Measurements from ENCODE around the gene ERC2. TPM values are rescaled to one million over a fixed set of nuclear protein-coding genes. Genes with fewer than 3 reads are reported as not detected.
"Not testable (repeated sequence)": the region's sequence is repeated elsewhere in the genome, so short reads cannot be mapped to it uniquely, and the experiment has no call there.

Gene ERC2
- polyA plus RNA-seq, 3 donors, result not detected

- H3K27ac Mint-ChIP-seq, result no peak overlapping the region
Observed at GRCh38 chr3:55505776-55506175, 962.5 kb downstream of the ERC2 start.

GRCh38 chr3:55505102-55505501, 963.2 kb downstream of the ERC2 start:
- H3K4me3 Mint-ChIP-seq; H3K79me2 ChIP-seq (ENCODE audit: insufficient read depth, low read length); H3K36me3 Mint-ChIP-seq; H3K4me2 ChIP-seq (replicated peaks; ENCODE audit: extremely low read depth, low read length, poor library complexity, severe bottlenecking); H3K27ac Mint-ChIP-seq; H4K20me1 ChIP-seq (ENCODE audit: insufficient read depth, low read length); H3K4me3 ChIP-seq (replicated peaks in 1 of 3; ENCODE audit: low read depth in 2 of 3, low read length in 3 of 3); H2AFZ ChIP-seq (ENCODE audit: insufficient read depth, low read depth, low read length, poor library complexity, severe bottlenecking); H3K9ac ChIP-seq (ENCODE audit: insufficient read depth, low read length, poor library complexity, severe bottlenecking); H3K27me3 ChIP-seq (ENCODE audit: control insufficient read depth in 2 of 2, insufficient read depth in 2 of 2, low read length in 2 of 2); H3K27ac ChIP-seq (ENCODE audit: low read depth in 1 of 2, low read length in 2 of 2); intact Hi-C loops (cut with micrococcal nuclease); H3K4me1 Mint-ChIP-seq; H3K36me3 ChIP-seq (replicated peaks in 1 of 2; ENCODE audit: control insufficient read depth in 1 of 2, insufficient read depth in 2 of 2, low read length in 2 of 2); H3K9me3 Mint-ChIP-seq; H3K4me1 ChIP-seq (ENCODE audit: control insufficient read depth in 1 of 2, insufficient read depth in 2 of 2, low read length in 2 of 2); H3K9me3 ChIP-seq (replicated peaks in 1 of 2; ENCODE audit: control insufficient read depth in 1 of 2, insufficient read depth in 1 of 2, low read length in 2 of 2): not testable (repeated sequence)
- DNase-seq, result peak in 1 of 3 donors; percentile 28
- peaks cover 1 to 14% (median 2%) of the 10 kb centered on the region in 3 donors for H3K27me3 Mint-ChIP-seq (ENCODE audit: low read depth in 3 of 3)
- no CpG with 5 or more reads among the region's 6 CpGs for WGBS (ENCODE audit: insufficient coverage)

More at GRCh38 chr3:55505776-55506175, 962.5 kb downstream of the ERC2 start:
- Histone ChIP-seq H4K20me1 (ENCODE audit: insufficient read depth, low read length) (no peaks in the 10 kb centered on the region), H3K4me2 (replicated peaks; ENCODE audit: extremely low read depth, low read length, poor library complexity, severe bottlenecking) (no peak overlapping the region), H3K27me3 (ENCODE audit: control insufficient read depth in 2 of 2, insufficient read depth in 2 of 2, low read length in 2 of 2) (peaks cover 0 to 3% of the 10 kb centered on the region in 2 donors), H3K4me1 (ENCODE audit: control insufficient read depth in 1 of 2, insufficient read depth in 2 of 2, low read length in 2 of 2) (no peaks in the 10 kb centered on the region), H3K36me3 (replicated peaks in 1 of 2; ENCODE audit: control insufficient read depth in 1 of 2, insufficient read depth in 2 of 2, low read length in 2 of 2) (no peaks in the 10 kb centered on the region), H3K9ac (ENCODE audit: insufficient read depth, low read length, poor library complexity, severe bottlenecking) (no peak overlapping the region), H2AFZ (ENCODE audit: insufficient read depth, low read depth, low read length, poor library complexity, severe bottlenecking) (no peak overlapping the region), H3K9me3 (replicated peaks in 1 of 2; ENCODE audit: control insufficient read depth in 1 of 2, insufficient read depth in 1 of 2, low read length in 2 of 2) (no peaks in the 10 kb centered on the region), H3K79me2 (ENCODE audit: insufficient read depth, low read length) (no peaks in the 10 kb centered on the region), H3K4me3 (replicated peaks in 1 of 3; ENCODE audit: low read depth in 2 of 3, low read length in 3 of 3) (no peak overlapping the region), H3K27ac (ENCODE audit: low read depth in 1 of 2, low read length in 2 of 2) (no peak overlapping the region)
- Mint-ChIP-seq H3K4me1 (no peaks in the 10 kb centered on the region), H3K4me3 (no peak overlapping the region), H3K9me3 (no peaks in the 10 kb centered on the region), H3K27me3 (ENCODE audit: low read depth in 3 of 3) (peaks cover 1 to 13% (median 4%) of the 10 kb centered on the region in 3 donors), H3K36me3 (no peaks in the 10 kb centered on the region)
- intact Hi-C loops (cut with micrococcal nuclease), result no loop called here
- WGBS (ENCODE audit: insufficient coverage), result 64% methylated on average over 2 of the region's 4 CpGs
- no peak for DNase-seq
- TF ChIP-seq, protein P1, sequence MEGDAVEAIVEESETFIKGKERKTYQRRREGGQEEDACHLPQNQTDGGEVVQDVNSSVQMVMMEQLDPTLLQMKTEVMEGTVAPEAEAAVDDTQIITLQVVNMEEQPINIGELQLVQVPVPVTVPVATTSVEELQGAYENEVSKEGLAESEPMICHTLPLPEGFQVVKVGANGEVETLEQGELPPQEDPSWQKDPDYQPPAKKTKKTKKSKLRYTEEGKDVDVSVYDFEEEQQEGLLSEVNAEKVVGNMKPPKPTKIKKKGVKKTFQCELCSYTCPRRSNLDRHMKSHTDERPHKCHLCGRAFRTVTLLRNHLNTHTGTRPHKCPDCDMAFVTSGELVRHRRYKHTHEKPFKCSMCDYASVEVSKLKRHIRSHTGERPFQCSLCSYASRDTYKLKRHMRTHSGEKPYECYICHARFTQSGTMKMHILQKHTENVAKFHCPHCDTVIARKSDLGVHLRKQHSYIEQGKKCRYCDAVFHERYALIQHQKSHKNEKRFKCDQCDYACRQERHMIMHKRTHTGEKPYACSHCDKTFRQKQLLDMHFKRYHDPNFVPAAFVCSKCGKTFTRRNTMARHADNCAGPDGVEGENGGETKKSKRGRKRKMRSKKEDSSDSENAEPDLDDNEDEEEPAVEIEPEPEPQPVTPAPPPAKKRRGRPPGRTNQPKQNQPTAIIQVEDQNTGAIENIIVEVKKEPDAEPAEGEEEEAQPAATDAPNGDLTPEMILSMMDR (IDR thresholded peaks at IDR 0.05), result no peak

Data from CD14-positive monocyte (primary cell).